Caco-2 (cell line): ENCODE results near the gene FCRLA. TPM values are rescaled to one million over a fixed set of nuclear protein-coding genes. Genes with fewer than 3 reads are reported as not detected.
"Not testable (repeated sequence)": the region's sequence is repeated elsewhere in the genome, so short reads cannot be mapped to it uniquely, and the experiment has no call there.

ENCODE experiments used
- Bru-seq: library from RNA; stranded (reverse); fragments of 400-500 nt; gene quantifications from one replicate; lab custom pipeline; 2021; lab: Mats Ljungman, UMichigan
- BruChase-seq, 2 experiments: library from RNA; stranded (reverse); fragments of 400-500 nt; gene quantifications; one replicate each; lab custom pipeline; 2021; lab: Mats Ljungman, UMichigan
- BruUV-seq: library from RNA; stranded (reverse); fragments of 400-500 nt; replicated peaks from 2 replicates; lab custom pipeline; 2021; lab: Mats Ljungman, UMichigan
- CTCF ChIA-PET: fragments of 300-600 bp; sonication (Branson Sonifier 250); formaldehyde crosslinking; loops from one replicate; lab custom pipeline; 2022; ENCODE audit warnings: antibody characterized with exemption; lab: Charles Lee
- POLR2A ChIA-PET: fragments of 300-600 bp; sonication (Branson Sonifier 250); formaldehyde crosslinking; loops from one replicate; lab custom pipeline; 2022; ENCODE audit warnings: antibody characterized with exemption; lab: Charles Lee
- DNase-seq, 2 experiments: peaks; one replicate each; pipeline versions ENCODE4 v3.0.0 to v3.0.0-alpha.2; 2020 to 2022
- H3K27me3 ChIP-seq: replicated peaks from 2 replicates; pipeline ENCODE4 v1.6.0; 2011; ENCODE audit warnings: low read length; ENCODE audit not compliant: control insufficient read depth, insufficient read depth
- H3K36me3 ChIP-seq: 2 replicates; pipeline ENCODE4 v1.5.1; 2011; ENCODE audit warnings: low read length; ENCODE audit not compliant: control insufficient read depth, insufficient read depth
- H3K4me1 ChIP-seq: fragments of 250-450 bp; sonication (Bioruptor Pico); 2 replicates; pipeline ENCODE4 v1.5.1; 2020; ENCODE audit warnings: mild to moderate bottlenecking
- H3K4me3 ChIP-seq: 2 replicates; pipeline ENCODE4 v1.5.1; 2011; ENCODE audit warnings: low read depth, mild to moderate bottlenecking, control low read depth, low read length
- H3K9me3 ChIP-seq: fragments of 250-450 bp; sonication (Bioruptor Pico); 2 replicates; pipeline ENCODE4 v1.5.1; 2020; ENCODE audit warnings: mild to moderate bottlenecking, moderate library complexity
- H3K27ac Mint-ChIP-seq: one replicate; pipeline ENCODE4 v1.8.0; 2022; ENCODE audit warnings: mixed read lengths; ENCODE audit not compliant: unreplicated experiment
- H3K27me3 Mint-ChIP-seq: one replicate; pipeline ENCODE4 v1.8.0; 2022; ENCODE audit warnings: mixed read lengths; ENCODE audit not compliant: insufficient read depth, unreplicated experiment
- H3K36me3 Mint-ChIP-seq: one replicate; pipeline ENCODE4 v1.8.0; 2022; ENCODE audit warnings: mild to moderate bottlenecking, mixed read lengths; ENCODE audit not compliant: insufficient read depth, unreplicated experiment
- H3K4me1 Mint-ChIP-seq: one replicate; pipeline ENCODE4 v1.8.0; 2022; ENCODE audit warnings: low read depth, mixed read lengths; ENCODE audit not compliant: unreplicated experiment
- H3K4me3 Mint-ChIP-seq: one replicate; pipeline ENCODE4 v1.8.0; 2022; ENCODE audit warnings: mild to moderate bottlenecking, moderate library complexity, mixed read lengths; ENCODE audit not compliant: unreplicated experiment
- H3K9me3 Mint-ChIP-seq: one replicate; pipeline ENCODE4 v1.8.0; 2022; ENCODE audit warnings: mixed read lengths; ENCODE audit not compliant: unreplicated experiment
- CTCF ChIP-seq, 2 experiments: fragments of 200-600 bp in 1 of 2; IDR thresholded peaks; 1 replicate in 1 of 2; 2 replicates in 1 of 2; pipeline versions ENCODE4 v1.5.1 to v1.8.0; 2011 to 2022; ENCODE audit warnings: antibody characterized with exemption in 1 of 2, control low read depth in 1 of 2, inconsistent platforms in 1 of 2, low read depth in 1 of 2, low read length in 1 of 2, mild to moderate bottlenecking in 1 of 2, moderate library complexity in 1 of 2; ENCODE audit not compliant: insufficient read depth in 1 of 2, severe bottlenecking in 1 of 2, unreplicated experiment in 1 of 2
- intact Hi-C: fragments of 100-400 bp; cut with micrococcal nuclease; formaldehyde crosslinking; loops from one replicate; pipeline ENCODE4 v1.10.0; 2022; ENCODE audit not compliant: unreplicated experiment
- long read RNA-seq: library from polyadenylated mRNA; stranded (forward); transcript quantifications from one replicate; pipeline ENCODE4 v2.0.0, GENCODE V29; 2022
- total RNA-seq: library from RNA; stranded (reverse); gene quantifications from 2 replicates; pipeline ENCODE4 v1.2.3, GENCODE V29; 2022

Gene FCRLA
- not detected in 2 replicates for total RNA-seq
- not detected for Bru-seq, nascent RNA
- not detected for BruChase-seq, experiment 1, labeled RNA remaining after a 2-hour chase
- BruChase-seq, experiment 2, labeled RNA remaining after a 6-hour chase: not detected
- long read RNA-seq: 0 reads

- TF ChIP-seq CTCF (IDR thresholded peaks at IDR 0.05; ENCODE audit: insufficient read depth in 1 of 2, low read depth in 1 of 2, low read length in 1 of 2, severe bottlenecking in 1 of 2, unreplicated experiment in 1 of 2): no peak
- no peak within 1 kb of the TSS for H3K4me3 Mint-ChIP-seq
- peaks cover 9% of the 10 kb centered on the region for H3K27me3 Mint-ChIP-seq
- Histone ChIP-seq H3K9me3 (no peaks in the 10 kb centered on the region), H3K4me1 (no peaks in the 10 kb centered on the region), H3K4me3 (no peak within 1 kb of the TSS), H3K27me3 (no peaks in the 10 kb centered on the region), H3K36me3 (no peaks in the 10 kb centered on the region)
- intact Hi-C loops: no loop called here
- CTCF ChIA-PET: no interaction called here
- no peaks in the 10 kb centered on the region for H3K36me3 Mint-ChIP-seq
- POLR2A ChIA-PET: no interaction called here
- no peaks in the 10 kb centered on the region for H3K9me3 Mint-ChIP-seq
- no TSS peak for BruUV-seq
- H3K27ac Mint-ChIP-seq: no peak within 1 kb of the TSS
- peaks cover 7% of the 10 kb centered on the region for H3K4me1 Mint-ChIP-seq
- DNase-seq: no peak
These were observed at the start of gene FCRLA for GRCh38 chr1:161706482-161707347. Gene FCRLA (plus strand): TSS chr1:161707229. CDS start chr1:161707265, 36 bp downstream.

- CTCF ChIA-PET, H3K4me1 ChIP-seq, H3K36me3 Mint-ChIP-seq, H3K4me3 ChIP-seq, H3K9me3 ChIP-seq, H3K36me3 ChIP-seq, H3K27ac Mint-ChIP-seq, BruUV-seq, H3K4me3 Mint-ChIP-seq, H3K9me3 Mint-ChIP-seq, intact Hi-C loops, H3K27me3 ChIP-seq, POLR2A ChIA-PET, H3K4me1 Mint-ChIP-seq, DNase-seq, H3K27me3 Mint-ChIP-seq: not testable (repeated sequence)
These were observed 48.5 kb upstream of the FCRLA start for GRCh38 chr1:161658524-161658923.

GRCh38 chr1:161661660-161662311, 45.2 kb upstream of the FCRLA start:
- H3K27ac Mint-ChIP-seq, H3K27me3 Mint-ChIP-seq, H3K9me3 ChIP-seq, H3K36me3 ChIP-seq, intact Hi-C loops, H3K4me1 ChIP-seq, H3K36me3 Mint-ChIP-seq, DNase-seq, H3K27me3 ChIP-seq, H3K9me3 Mint-ChIP-seq, H3K4me1 Mint-ChIP-seq, CTCF ChIA-PET, BruUV-seq, POLR2A ChIA-PET, H3K4me3 ChIP-seq, H3K4me3 Mint-ChIP-seq: not testable (repeated sequence)

- POLR2A ChIA-PET, H3K27me3 Mint-ChIP-seq: not testable (repeated sequence)
These were observed 44.2 kb upstream of the FCRLA start, which contains the start of gene FCGR2B for GRCh38 chr1:161662684-161663339. Gene FCGR2B (plus strand): TSS chr1:161663143. CDS start chr1:161663242, 99 bp downstream.

GRCh38 chr1:161663569-161663968, 43.5 kb upstream of the FCRLA start:
- intact Hi-C loops, H3K27ac Mint-ChIP-seq, H3K27me3 Mint-ChIP-seq, H3K4me3 Mint-ChIP-seq, POLR2A ChIA-PET, H3K4me3 ChIP-seq, H3K9me3 ChIP-seq, BruUV-seq, H3K4me1 Mint-ChIP-seq, H3K36me3 Mint-ChIP-seq, H3K27me3 ChIP-seq, CTCF ChIA-PET, DNase-seq, H3K9me3 Mint-ChIP-seq, H3K36me3 ChIP-seq, H3K4me1 ChIP-seq: not testable (repeated sequence)

More at GRCh38 chr1:161662684-161663339, 44.2 kb upstream of the FCRLA start, which contains the start of gene FCGR2B:
- H3K36me3 ChIP-seq, DNase-seq, H3K27ac Mint-ChIP-seq, H3K36me3 Mint-ChIP-seq, CTCF ChIA-PET, H3K9me3 Mint-ChIP-seq, intact Hi-C loops, H3K9me3 ChIP-seq, H3K4me1 Mint-ChIP-seq, BruUV-seq, H3K4me3 ChIP-seq, H3K27me3 ChIP-seq, H3K4me3 Mint-ChIP-seq, H3K4me1 ChIP-seq: not testable (repeated sequence)
